Neural progenitor cell (in vitro differentiated cells): Measurements from ENCODE around the gene KIAA1217.

Experiments
- CTCF ChIP-seq: fragments of 200-600 bp; sonication (generic); IDR thresholded peaks from 2 replicates; pipeline ENCODE4 v1.5.1; 2017; ENCODE audit warnings: antibody characterized with exemption, mild to moderate bottlenecking
- EZH2 ChIP-seq: fragments of 200-600 bp; sonication (generic); IDR thresholded peaks from 2 replicates; pipeline ENCODE4 v1.6.1; 2017; ENCODE audit warnings: antibody characterized with exemption, mild to moderate bottlenecking, moderate library complexity
- EZH2phosphoT487 ChIP-seq: fragments of 200-600 bp; sonication (generic); IDR thresholded peaks from 2 replicates; pipeline ENCODE4 v1.6.1; 2017; ENCODE audit warnings: antibody characterized with exemption

GRCh38 chr10:24574578-24575155 lies 365.7 kb downstream of the KIAA1217 start:
- TF ChIP-seq CTCF (no peak), EZH2 (no peak), EZH2phosphoT487 (no peak)
